Activated T-cell treated with anti-CD3 and anti-CD28 coated beads, Interleukin-2, amount 50 U/mL, for 1 hour (primary cell): ENCODE data around the gene RTL3.

ENCODE experiments used
- DNase-seq: peaks from one replicate; pipeline ENCODE4 v3.0.0-alpha.2; 2020

RTL3 gene

DNA sequence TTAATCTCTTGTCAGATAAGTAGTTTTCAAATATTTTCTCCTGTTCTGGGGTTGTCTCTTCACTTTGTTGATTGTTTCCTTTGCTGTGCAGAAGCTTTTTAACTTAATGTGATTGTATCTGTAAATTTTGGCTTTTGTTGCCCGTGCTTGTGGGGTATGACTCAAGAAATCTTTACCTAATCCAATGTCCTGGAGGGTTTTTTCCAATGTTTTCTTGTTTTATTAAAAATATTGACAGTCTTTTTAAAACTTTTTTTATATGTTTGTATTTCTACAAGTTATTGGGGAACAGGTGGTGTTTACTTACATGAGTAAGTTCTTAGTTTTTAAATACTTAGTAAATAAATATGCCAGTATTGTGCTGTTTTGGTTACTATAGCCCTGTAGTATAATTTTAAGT, 44.9 kb downstream of the RTL3 start:
- no peak for DNase-seq
